IMR-90 (cell line): Measurements from ENCODE around the gene THADA. TPM values are rescaled to one million over a fixed set of nuclear protein-coding genes. Genes with fewer than 3 reads are reported as not detected.

ENCODE experiments used
- ATAC-seq: fragments of 200-7000 bp; cut with Tn5 transposase; 2 replicates; pipeline ENCODE4 v1.9.1; 2020; ENCODE audit warnings: low read depth, mild to moderate bottlenecking, moderate library complexity
- BruUV-seq: library from RNA; stranded (reverse); fragments of 400-500 nt; replicated peaks from 2 replicates; lab custom pipeline; 2021; lab: Mats Ljungman, UMichigan
- CTCF ChIA-PET: fragments of 300-600 bp; formaldehyde crosslinking; extraction: SDS; loops from one replicate; lab custom pipeline; 2021; ENCODE audit warnings: antibody characterized with exemption; lab: Yijun Ruan, JAX
- POLR2A ChIA-PET: fragments of 300-600 bp; sonication (Branson Sonifier 250); formaldehyde crosslinking; loops from one replicate; lab custom pipeline; 2022; ENCODE audit warnings: antibody characterized with exemption; ENCODE audit not compliant: unreplicated experiment; lab: Charles Lee
- DNase-seq: peaks from one replicate; pipeline ENCODE4 v3.0.0; 2013
- H2AFZ ChIP-seq: replicated peaks from 2 replicates; pipeline ENCODE3; 2013; ENCODE audit warnings: low read length, mild to moderate bottlenecking; ENCODE audit not compliant: poor library complexity
- H2AK5ac ChIP-seq: 2 replicates; pipeline ENCODE4 v1.6.1; 2013; ENCODE audit warnings: low read depth, low read length, inconsistent platforms
- H2AK9ac ChIP-seq: replicated peaks from 2 replicates; pipeline ENCODE3; 2013; ENCODE audit warnings: mild to moderate bottlenecking, low read depth, low read length, moderate library complexity; ENCODE audit not compliant: poor library complexity
- H2BK120ac ChIP-seq: 2 replicates; pipeline ENCODE4 v1.6.1; 2013; ENCODE audit warnings: low read depth, low read length, inconsistent platforms
- H2BK15ac ChIP-seq: 3 replicates; pipeline ENCODE4 v1.6.1; 2013; ENCODE audit warnings: low read depth, low read length, inconsistent platforms
- H2BK20ac ChIP-seq: 2 replicates; pipeline ENCODE4 v1.6.1; 2013; ENCODE audit warnings: low read depth, mild to moderate bottlenecking, inconsistent platforms, low read length, moderate library complexity
- H2BK5ac ChIP-seq: 2 replicates; pipeline ENCODE4 v1.6.1; 2013; ENCODE audit warnings: mild to moderate bottlenecking, low read depth, low read length, inconsistent platforms; ENCODE audit not compliant: poor library complexity, severe bottlenecking
- H3K14ac ChIP-seq: replicated peaks from 2 replicates; pipeline ENCODE4 v1.6.1; 2013; ENCODE audit warnings: low read depth, low read length, inconsistent platforms
- H3K18ac ChIP-seq: 2 replicates; pipeline ENCODE4 v1.6.1; 2013; ENCODE audit warnings: low read depth, low read length, control low read depth
- H3K23ac ChIP-seq: 2 replicates; pipeline ENCODE4 v1.6.1; 2013; ENCODE audit warnings: low read depth, low read length, inconsistent platforms
- H3K27ac ChIP-seq: 2 replicates; pipeline ENCODE4 v1.5.1; 2013; ENCODE audit warnings: mild to moderate bottlenecking, control low read depth, low read length; ENCODE audit not compliant: insufficient read depth
- H3K27me3 ChIP-seq: 2 replicates; pipeline ENCODE4 v1.6.1; 2013; ENCODE audit warnings: low read length; ENCODE audit not compliant: control insufficient read depth, insufficient read depth
- H3K36me3 ChIP-seq: 2 replicates; pipeline ENCODE4 v1.6.1; 2013; ENCODE audit warnings: low read length, mixed read lengths; ENCODE audit not compliant: control insufficient read depth, insufficient read depth
- H3K4ac ChIP-seq: 2 replicates; pipeline ENCODE4 v1.6.1; 2013; ENCODE audit warnings: low read depth, low read length, inconsistent platforms
- H3K4me1 ChIP-seq: 2 replicates; pipeline ENCODE4 v1.6.1; 2013; ENCODE audit warnings: low read length, mixed read lengths; ENCODE audit not compliant: control insufficient read depth, insufficient read depth
- H3K4me2 ChIP-seq: 2 replicates; pipeline ENCODE4 v1.6.1; 2013; ENCODE audit warnings: low read depth, mild to moderate bottlenecking, control low read depth, low read length, moderate library complexity
- H3K4me3 ChIP-seq: 2 replicates; pipeline ENCODE4 v1.5.1; 2013; ENCODE audit warnings: low read depth, mild to moderate bottlenecking, control low read depth, low read length, moderate library complexity; ENCODE audit not compliant: insufficient read depth
- H3K56ac ChIP-seq: 2 replicates; pipeline ENCODE4 v1.6.1; 2013; ENCODE audit warnings: low read length, inconsistent platforms; ENCODE audit not compliant: insufficient read depth; ENCODE audit errors: extremely low read depth
- H3K79me1 ChIP-seq, 2 experiments: 2 replicates each; pipeline ENCODE4 v1.6.1; 2013; ENCODE audit warnings: low read length in 2 of 2, inconsistent platforms in 1 of 2, low read depth in 1 of 2
- H3K9ac ChIP-seq: 2 replicates; pipeline ENCODE4 v1.6.1; 2013; ENCODE audit warnings: low read depth, low read length, control low read depth
- H3K9me1 ChIP-seq: 2 replicates; pipeline ENCODE4 v1.6.1; 2013; ENCODE audit warnings: low read length, inconsistent platforms; ENCODE audit not compliant: insufficient read depth
- H3K9me3 ChIP-seq: 2 replicates; pipeline ENCODE4 v1.6.1; 2013; ENCODE audit warnings: low read length; ENCODE audit not compliant: control insufficient read depth, insufficient read depth
- H4K20me1 ChIP-seq: 2 replicates; pipeline ENCODE4 v1.6.1; 2013; ENCODE audit warnings: low read length, inconsistent platforms; ENCODE audit not compliant: insufficient read depth
- H4K5ac ChIP-seq: 2 replicates; pipeline ENCODE4 v1.6.1; 2013; ENCODE audit warnings: mild to moderate bottlenecking, low read depth, low read length, control low read depth
- H4K8ac ChIP-seq, 2 experiments: 2 replicates each; pipeline ENCODE4 v1.6.1; 2013; ENCODE audit warnings: low read depth in 2 of 2, low read length in 2 of 2, control low read depth in 1 of 2, inconsistent platforms in 1 of 2
- H4K91ac ChIP-seq: 2 replicates; pipeline ENCODE4 v1.6.1; 2013; ENCODE audit warnings: low read depth, low read length, inconsistent platforms; ENCODE audit not compliant: insufficient read depth
- BHLHE40 ChIP-seq: fragments of 150-350 bp; IDR thresholded peaks from 2 replicates; pipeline ENCODE4 v1.6.1; 2016; ENCODE audit warnings: mild to moderate bottlenecking, low read depth, low read length
- CEBPB ChIP-seq: IDR thresholded peaks from 2 replicates; pipeline ENCODE4 v1.6.1; 2012; ENCODE audit warnings: low read depth, low read length, improper control_type of control experiment
- MAFK ChIP-seq: IDR thresholded peaks from 2 replicates; pipeline ENCODE4 v1.6.1; 2012; ENCODE audit warnings: low read depth, low read length, improper control_type of control experiment
- MAZ ChIP-seq: IDR thresholded peaks from 2 replicates; pipeline ENCODE4 v1.6.1; 2012; ENCODE audit warnings: low read depth, mild to moderate bottlenecking, low read length, improper control_type of control experiment, moderate library complexity, borderline replicate concordance
- MXI1 ChIP-seq: IDR thresholded peaks from 2 replicates; pipeline ENCODE4 v1.6.1; 2012; ENCODE audit warnings: low read depth, mild to moderate bottlenecking, low read length, moderate library complexity, borderline replicate concordance
- NFE2L2 ChIP-seq: fragments of 150-350 bp; IDR thresholded peaks from 2 replicates; pipeline ENCODE4 v1.6.1; 2016; ENCODE audit warnings: low read depth, mild to moderate bottlenecking, low read length
- POLR2A ChIP-seq: IDR thresholded peaks from 2 replicates; pipeline ENCODE4 v1.6.1; 2012; ENCODE audit warnings: mild to moderate bottlenecking, low read depth, low read length
- RAD21 ChIP-seq: IDR thresholded peaks from 2 replicates; pipeline ENCODE4 v1.6.1; 2012; ENCODE audit warnings: low read length, improper control_type of control experiment
- RCOR1 ChIP-seq: IDR thresholded peaks from 2 replicates; pipeline ENCODE4 v1.6.1; 2012; ENCODE audit warnings: mild to moderate bottlenecking, low read length, improper control_type of control experiment; ENCODE audit not compliant: insufficient replicate concordance
- RFX5 ChIP-seq: IDR thresholded peaks from 2 replicates; pipeline ENCODE4 v1.8.0; 2012; ENCODE audit warnings: low read depth, mild to moderate bottlenecking, low read length, moderate library complexity
- WGBS, 2 experiments: methylation state at CpG; one replicate each; pipeline versions ENCODE4 v1.1.5 to v1.1.7; 2013; ENCODE audit warnings: missing lambda C conversion rate in 2 of 2; ENCODE audit not compliant: insufficient read length in 1 of 2; ENCODE audit errors: extremely low coverage in 2 of 2; 5-methylcytosine and 5-hydroxymethylcytosine counted together
- dilution Hi-C: fragments of 300-500 bp; cut with HindIII; formaldehyde crosslinking; loops from one replicate; pipeline ENCODE4 v1.14.3; 2018; ENCODE audit warnings: low sequenced_read_pairs; ENCODE audit not compliant: unreplicated experiment
- in situ Hi-C: fragments of 300-500 bp; cut with MboI; formaldehyde crosslinking; loops from 3 replicates; pipeline ENCODE4 v1.14.3; 2019; ENCODE audit warnings: low sequenced_read_pairs, inconsistent platforms, mixed read lengths
- intact Hi-C: fragments of 100-400 bp; cut with micrococcal nuclease; formaldehyde crosslinking; loops from 2 replicates; pipeline ENCODE4 v1.10.0; 2022
- polyA plus RNA-seq, 3 experiments: library from polyadenylated mRNA; depleted of rRNA; stranded (reverse); fragments of >200 nt; gene quantifications; 2 replicates each; pipeline ENCODE4 v1.2.3, GENCODE V29; 2012; ENCODE audit warnings: low replicate concordance in 1 of 3
- total RNA-seq: library from RNA; depleted of rRNA; stranded (reverse); fragments of >200 nt; gene quantifications from 2 replicates; pipeline ENCODE4 v1.2.3, GENCODE V29; 2012
- TF ChIP-seq, protein P1 (sequence below): fragments of 150-350 bp; IDR thresholded peaks from 2 replicates; pipeline ENCODE4 v1.6.1; 2017; ENCODE audit warnings: mild to moderate bottlenecking, antibody characterized with exemption, low read length, low read depth
- TF ChIP-seq, protein P2 (sequence below): conservative IDR thresholded peaks from 2 replicates; pipeline ENCODE4 v1.5.1; 2012; ENCODE audit warnings: mild to moderate bottlenecking, low read depth, low read length, improper control_type of control experiment

THADA gene
- total and polyA plus RNA-seq, 2 of the 4 experiments (the other 2 are of a cell fraction): 10.5 to 21.3 TPM

DNA sequence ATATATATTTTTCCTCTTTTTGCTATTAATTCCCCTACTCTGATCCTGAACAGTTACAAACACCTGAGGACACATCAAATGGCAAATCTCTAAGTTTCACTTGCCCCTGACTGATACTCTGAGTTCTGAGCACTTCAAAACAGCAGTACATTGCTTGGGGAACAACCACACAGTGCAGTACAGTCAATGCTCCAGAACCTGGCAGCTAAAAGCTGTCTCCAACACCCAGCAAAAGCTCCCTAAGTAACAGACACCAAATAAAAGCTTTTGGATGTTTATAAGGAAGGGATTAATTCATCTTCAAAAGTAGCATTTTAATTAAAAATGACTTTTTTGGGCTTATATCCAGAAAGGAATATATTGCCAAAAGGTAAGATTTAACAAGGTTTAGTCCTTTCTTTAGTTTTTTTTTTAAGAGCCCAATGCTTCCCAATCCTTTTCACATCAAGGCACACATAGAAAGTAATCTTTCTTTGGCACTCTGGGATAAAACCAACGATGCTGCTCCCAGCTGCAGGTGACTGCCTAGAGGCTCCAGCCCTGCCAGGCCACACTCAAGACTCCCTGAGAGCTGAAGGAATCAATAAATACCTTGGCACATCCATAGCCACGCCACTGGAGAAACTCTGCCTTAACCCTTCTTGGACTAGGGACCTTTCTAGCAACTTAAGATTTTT is 204.5 kb downstream of the THADA start:
- Histone ChIP-seq H4K5ac (peak overlapping the region; percentile 54; the same call in 1 of the 2 replicates), H3K27me3 (no peaks in the 10 kb centered on the region), H3K56ac (no peak overlapping the region), H2BK20ac (peak overlapping the region; percentile 76; the same call in 1 of the 2 replicates), H4K20me1 (no peaks in the 10 kb centered on the region), H4K91ac (no peak overlapping the region; the same call in 1 of the 2 replicates), H2BK15ac (peak overlapping the region; percentile 12; the same call in 2 of the 3 replicates), H2AK9ac (no peak overlapping the region), H3K9me1 (peaks cover 8% of the 10 kb centered on the region; the same call in 1 of the 2 replicates), H3K14ac (no peak overlapping the region), H3K4me3 (no peak overlapping the region), H3K4me2 (peak overlapping the region; percentile 44), H3K9me3 (no peaks in the 10 kb centered on the region), H2AFZ (no peak overlapping the region), H3K36me3 (no peaks in the 10 kb centered on the region), H3K9ac (no peak overlapping the region; the same call in 1 of the 2 replicates), H3K79me1 (no peaks in the 10 kb centered on the region), H4K8ac (peak overlapping the region in 1 of 2 experiments; percentile 36; a peak in 1 of 4 replicates), H2BK5ac (peak overlapping the region; percentile 25), H2BK120ac (peak overlapping the region; percentile 70), H3K27ac (peak overlapping the region; percentile 48; the same call in 1 of the 2 replicates), H3K18ac (peak overlapping the region; percentile 63), H2AK5ac (peak overlapping the region; percentile 48; the same call in 1 of the 2 replicates), H3K4ac (peak overlapping the region; percentile 60; the same call in 1 of the 2 replicates), H3K23ac (no peak overlapping the region), H3K4me1 (peaks cover 16% of the 10 kb centered on the region)
- no peak for TF ChIP-seq POLR2A
- TF ChIP-seq RAD21: no peak
- no peak for TF ChIP-seq MXI1
- TF ChIP-seq, protein P1, sequence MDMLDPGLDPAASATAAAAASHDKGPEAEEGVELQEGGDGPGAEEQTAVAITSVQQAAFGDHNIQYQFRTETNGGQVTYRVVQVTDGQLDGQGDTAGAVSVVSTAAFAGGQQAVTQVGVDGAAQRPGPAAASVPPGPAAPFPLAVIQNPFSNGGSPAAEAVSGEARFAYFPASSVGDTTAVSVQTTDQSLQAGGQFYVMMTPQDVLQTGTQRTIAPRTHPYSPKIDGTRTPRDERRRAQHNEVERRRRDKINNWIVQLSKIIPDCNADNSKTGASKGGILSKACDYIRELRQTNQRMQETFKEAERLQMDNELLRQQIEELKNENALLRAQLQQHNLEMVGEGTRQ: no peak
- no peak for TF ChIP-seq MAZ
- TF ChIP-seq BHLHE40: no peak
- TF ChIP-seq NFE2L2: no peak
- TF ChIP-seq, protein P2, sequence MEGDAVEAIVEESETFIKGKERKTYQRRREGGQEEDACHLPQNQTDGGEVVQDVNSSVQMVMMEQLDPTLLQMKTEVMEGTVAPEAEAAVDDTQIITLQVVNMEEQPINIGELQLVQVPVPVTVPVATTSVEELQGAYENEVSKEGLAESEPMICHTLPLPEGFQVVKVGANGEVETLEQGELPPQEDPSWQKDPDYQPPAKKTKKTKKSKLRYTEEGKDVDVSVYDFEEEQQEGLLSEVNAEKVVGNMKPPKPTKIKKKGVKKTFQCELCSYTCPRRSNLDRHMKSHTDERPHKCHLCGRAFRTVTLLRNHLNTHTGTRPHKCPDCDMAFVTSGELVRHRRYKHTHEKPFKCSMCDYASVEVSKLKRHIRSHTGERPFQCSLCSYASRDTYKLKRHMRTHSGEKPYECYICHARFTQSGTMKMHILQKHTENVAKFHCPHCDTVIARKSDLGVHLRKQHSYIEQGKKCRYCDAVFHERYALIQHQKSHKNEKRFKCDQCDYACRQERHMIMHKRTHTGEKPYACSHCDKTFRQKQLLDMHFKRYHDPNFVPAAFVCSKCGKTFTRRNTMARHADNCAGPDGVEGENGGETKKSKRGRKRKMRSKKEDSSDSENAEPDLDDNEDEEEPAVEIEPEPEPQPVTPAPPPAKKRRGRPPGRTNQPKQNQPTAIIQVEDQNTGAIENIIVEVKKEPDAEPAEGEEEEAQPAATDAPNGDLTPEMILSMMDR: no peak
- TF ChIP-seq RCOR1: no peak
- TF ChIP-seq CEBPB: no peak
- no peak for TF ChIP-seq RFX5
- TF ChIP-seq MAFK: no peak
- ATAC-seq (peak; percentile 38), DNase-seq (no peak)
- intact Hi-C loops: no loop called here
- WGBS, 2 experiments: 0% methylated on average over 1 of the region's 2 CpGs; no CpG with 5 or more reads in 1 of the 2 experiments
- POLR2A ChIA-PET: no interaction called here
- CTCF ChIA-PET: no interaction called here
- BruUV-seq: no TSS peak
- dilution Hi-C loops: no loop called here
- in situ Hi-C loops: no loop called here
